GM12875 (cell line): ENCODE measurements around the gene DAB2IP.

Experiments used
- H3K4me3 ChIP-seq: one replicate; pipeline ENCODE4 v1.5.1; 2011; ENCODE audit warnings: low read depth, low read length, control low read depth
- CTCF ChIP-seq: IDR thresholded peaks from 2 replicates; pipeline ENCODE4 v1.5.1; 2011; ENCODE audit warnings: low read depth, mild to moderate bottlenecking, control low read depth, inconsistent platforms, low read length, moderate library complexity, borderline replicate concordance; ENCODE audit not compliant: insufficient read depth

The DAB2IP gene

GRCh38 chr9:121763561-121764370 is 112.3 kb downstream of the DAB2IP start:
- no peak for TF ChIP-seq CTCF
- no peak overlapping the region for H3K4me3 ChIP-seq

GRCh38 chr9:121764371-121764730 is 112.9 kb downstream of the DAB2IP start:
- H3K4me3 ChIP-seq, result no peak overlapping the region
- no peak for TF ChIP-seq CTCF

GRCh38 chr9:121765021-121765950 is 113.9 kb downstream of the DAB2IP start:
- H3K4me3 ChIP-seq, result no peak overlapping the region
- TF ChIP-seq CTCF, result no peak

DNA sequence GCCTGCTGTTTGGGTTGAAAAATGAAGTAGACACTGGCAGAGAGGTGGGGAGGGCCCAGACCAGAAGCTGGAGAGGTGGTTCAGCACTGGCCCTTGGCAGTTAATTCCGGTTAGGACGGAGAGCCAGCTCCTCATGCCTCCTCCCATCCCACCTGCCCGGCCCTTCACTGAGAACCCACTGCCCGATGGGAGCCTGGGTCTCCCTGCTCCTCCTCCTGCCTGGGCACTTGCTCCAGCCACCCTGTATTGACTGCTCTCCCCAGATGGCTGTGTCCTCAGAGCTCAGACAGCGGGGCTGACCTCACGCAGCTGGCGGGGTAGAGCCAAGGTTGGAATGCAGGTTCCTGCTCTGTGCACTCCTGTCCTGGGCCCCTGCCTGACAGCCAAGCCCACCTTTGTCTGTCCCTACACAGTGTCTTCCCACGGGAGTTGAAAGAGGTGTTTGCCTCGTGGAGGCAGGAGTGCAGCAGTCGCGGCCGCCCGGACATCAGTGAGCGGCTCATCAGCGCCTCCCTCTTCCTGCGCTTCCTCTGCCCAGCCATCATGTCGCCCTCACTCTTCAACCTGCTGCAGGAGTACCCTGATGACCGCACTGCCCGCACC is 114.7 kb downstream of the DAB2IP start:
- H3K4me3 ChIP-seq, result no peak overlapping the region
- TF ChIP-seq CTCF, result no peak

DNA sequence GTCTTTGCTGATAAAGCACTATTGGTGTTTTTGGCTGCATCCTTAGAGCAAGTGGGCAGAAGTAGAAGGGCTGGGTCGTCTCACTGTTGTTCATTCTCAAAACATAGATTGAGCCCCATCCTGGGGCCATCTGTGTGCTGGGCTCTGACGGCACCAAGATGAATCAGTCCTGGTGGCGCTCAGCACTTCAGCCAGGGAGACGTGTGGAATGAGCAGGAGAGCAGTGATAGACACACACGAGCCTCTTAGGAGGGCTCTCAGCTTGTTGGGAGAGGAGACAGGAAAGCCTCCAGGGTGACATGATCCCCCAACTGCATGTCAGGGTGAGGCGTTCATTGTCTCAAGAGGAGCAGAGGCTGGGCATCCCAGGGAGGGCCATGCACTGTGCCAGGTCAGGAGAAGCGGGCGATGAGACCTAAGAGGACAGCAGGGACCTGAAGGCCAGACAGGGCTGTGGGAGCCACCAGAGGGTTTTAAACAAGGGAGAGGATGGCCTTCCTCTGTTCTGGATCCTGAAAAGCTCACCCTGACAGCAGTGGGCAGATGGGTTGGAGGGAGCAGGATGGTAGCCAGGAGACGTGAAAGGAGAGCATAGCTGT is 115.8 kb downstream of the DAB2IP start:
- no peak for TF ChIP-seq CTCF

GRCh38 chr9:121768416-121769015 is 117.1 kb downstream of the DAB2IP start:
- TF ChIP-seq CTCF, result no peak
- no peak overlapping the region for H3K4me3 ChIP-seq

More for the DNA sequence above, 115.8 kb downstream of the DAB2IP start:
- H3K4me3 ChIP-seq, result no peak overlapping the region
